Measurements from ENCODE around the gene GRAPL.
"Not testable (repeated sequence)": the region's sequence is repeated elsewhere in the genome, so short reads cannot be mapped to it uniquely, and the experiment has no call there.

- TF ChIP-seq, protein P1, sequence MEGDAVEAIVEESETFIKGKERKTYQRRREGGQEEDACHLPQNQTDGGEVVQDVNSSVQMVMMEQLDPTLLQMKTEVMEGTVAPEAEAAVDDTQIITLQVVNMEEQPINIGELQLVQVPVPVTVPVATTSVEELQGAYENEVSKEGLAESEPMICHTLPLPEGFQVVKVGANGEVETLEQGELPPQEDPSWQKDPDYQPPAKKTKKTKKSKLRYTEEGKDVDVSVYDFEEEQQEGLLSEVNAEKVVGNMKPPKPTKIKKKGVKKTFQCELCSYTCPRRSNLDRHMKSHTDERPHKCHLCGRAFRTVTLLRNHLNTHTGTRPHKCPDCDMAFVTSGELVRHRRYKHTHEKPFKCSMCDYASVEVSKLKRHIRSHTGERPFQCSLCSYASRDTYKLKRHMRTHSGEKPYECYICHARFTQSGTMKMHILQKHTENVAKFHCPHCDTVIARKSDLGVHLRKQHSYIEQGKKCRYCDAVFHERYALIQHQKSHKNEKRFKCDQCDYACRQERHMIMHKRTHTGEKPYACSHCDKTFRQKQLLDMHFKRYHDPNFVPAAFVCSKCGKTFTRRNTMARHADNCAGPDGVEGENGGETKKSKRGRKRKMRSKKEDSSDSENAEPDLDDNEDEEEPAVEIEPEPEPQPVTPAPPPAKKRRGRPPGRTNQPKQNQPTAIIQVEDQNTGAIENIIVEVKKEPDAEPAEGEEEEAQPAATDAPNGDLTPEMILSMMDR (IDR thresholded peaks at IDR 0.05; ENCODE audit: insufficient read depth, low read length, poor library complexity, severe bottlenecking), result not testable (repeated sequence)
- TF ChIP-seq EZH2phosphoT487 (conservative IDR thresholded peaks at IDR 0.05; ENCODE audit: low read length), result not testable (repeated sequence)
Measured at GRCh38 chr17:19129500-19129899, 2.1 kb downstream of the GRAPL start.
